OCI-LY3 (cell line): ENCODE data around the gene MACROD2.

ENCODE experiments used
- EZH2phosphoT487 ChIP-seq: fragments of 200-600 bp; shearing (Covaris generic); IDR thresholded peaks from 2 replicates; pipeline ENCODE4 v1.6.1; 2018; ENCODE audit warnings: antibody characterized with exemption, mixed run types, low read depth
- TF ChIP-seq, protein P1 (sequence below): fragments of 200-600, 300-600 bp; sonication (generic); IDR thresholded peaks from 2 replicates; pipeline ENCODE4 v1.5.1; 2014; ENCODE audit warnings: antibody characterized with exemption, low read length, low read depth

DNA sequence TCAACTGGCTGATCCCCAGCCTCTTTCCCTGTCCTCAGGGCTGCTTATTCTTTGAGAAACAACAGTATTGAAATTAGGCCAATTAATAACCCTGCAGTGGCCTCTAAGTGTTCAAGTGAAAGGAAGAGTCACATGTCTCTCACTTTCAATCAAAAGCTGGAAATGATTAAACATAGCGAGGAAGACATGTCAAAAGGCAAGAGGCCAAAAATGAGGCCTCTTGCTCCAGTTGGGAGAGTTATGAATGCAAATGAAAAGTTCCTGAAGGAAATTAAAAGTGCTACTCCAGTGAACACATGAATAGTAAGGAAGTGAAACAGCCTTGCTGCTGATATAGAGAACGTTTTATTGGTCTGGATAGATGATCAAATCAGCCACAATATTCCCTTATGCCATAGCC is 131.5 kb downstream of the MACROD2 start:
- TF ChIP-seq, protein P1, sequence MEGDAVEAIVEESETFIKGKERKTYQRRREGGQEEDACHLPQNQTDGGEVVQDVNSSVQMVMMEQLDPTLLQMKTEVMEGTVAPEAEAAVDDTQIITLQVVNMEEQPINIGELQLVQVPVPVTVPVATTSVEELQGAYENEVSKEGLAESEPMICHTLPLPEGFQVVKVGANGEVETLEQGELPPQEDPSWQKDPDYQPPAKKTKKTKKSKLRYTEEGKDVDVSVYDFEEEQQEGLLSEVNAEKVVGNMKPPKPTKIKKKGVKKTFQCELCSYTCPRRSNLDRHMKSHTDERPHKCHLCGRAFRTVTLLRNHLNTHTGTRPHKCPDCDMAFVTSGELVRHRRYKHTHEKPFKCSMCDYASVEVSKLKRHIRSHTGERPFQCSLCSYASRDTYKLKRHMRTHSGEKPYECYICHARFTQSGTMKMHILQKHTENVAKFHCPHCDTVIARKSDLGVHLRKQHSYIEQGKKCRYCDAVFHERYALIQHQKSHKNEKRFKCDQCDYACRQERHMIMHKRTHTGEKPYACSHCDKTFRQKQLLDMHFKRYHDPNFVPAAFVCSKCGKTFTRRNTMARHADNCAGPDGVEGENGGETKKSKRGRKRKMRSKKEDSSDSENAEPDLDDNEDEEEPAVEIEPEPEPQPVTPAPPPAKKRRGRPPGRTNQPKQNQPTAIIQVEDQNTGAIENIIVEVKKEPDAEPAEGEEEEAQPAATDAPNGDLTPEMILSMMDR, result no peak
- no peak for TF ChIP-seq EZH2phosphoT487
